Stomach (tissue), 4 donors: ENCODE results near the gene C15orf39.

Source experiments
- CTCF ChIP-seq, 7 experiments: fragments of 450-650 bp in 4 of 7; fragments of 200-600 bp in 3 of 7; sonication (generic) in 3 of 7; IDR thresholded peaks; one replicate each; pipeline ENCODE4 v1.5.1; 2016 to 2019; ENCODE audit warnings: antibody characterized with exemption in 7 of 7, control low read depth in 2 of 7, mild to moderate bottlenecking in 1 of 7
- EP300 ChIP-seq: sonication (generic); formaldehyde crosslinking; IDR thresholded peaks from one replicate; pipeline ENCODE4 v1.6.1; 2017; ENCODE audit warnings: antibody characterized with exemption
- POLR2A ChIP-seq, 4 donors: fragments of 450-650 bp; IDR thresholded peaks; one replicate each; pipeline ENCODE4 v1.6.1; 2016; ENCODE audit warnings: antibody characterized with exemption in 4 of 4, control low read depth in 2 of 4, mild to moderate bottlenecking in 1 of 4, moderate library complexity in 1 of 4

- no peak for TF ChIP-seq CTCF (IDR thresholded peaks at IDR 0.05)
- no peak for TF ChIP-seq POLR2A (IDR thresholded peaks at IDR 0.05)
- no peak for TF ChIP-seq EP300
Observed at GRCh38 chr15:75170203-75170602, 31.5 kb upstream of the C15orf39 start.
